Lung (tissue), 12 donors: Measurements from ENCODE around the gene TFF3. TPM values are rescaled to one million over a fixed set of nuclear protein-coding genes. Genes with fewer than 3 reads are reported as not detected.

Source experiments
- ATAC-seq: fragments of 200-7000 bp; cut with Tn5 transposase; one replicate; pipeline ENCODE4 v1.9.1; 2020; ENCODE audit warnings: moderate number of reproducible peaks; ENCODE audit not compliant: insufficient read depth, low FRiP score
- DNase-seq, 3 donors: peaks; one replicate each; pipeline ENCODE4 v3.0.0-alpha.2; 2013 to 2017
- H3K27ac ChIP-seq, 2 donors: one replicate each; pipeline ENCODE4 v1.5.1; 2013; ENCODE audit warnings: mild to moderate bottlenecking in 2 of 2, moderate library complexity in 2 of 2, control low read depth in 1 of 2, inconsistent platforms in 1 of 2, low read depth in 1 of 2, low read length in 1 of 2
- H3K27me3 ChIP-seq, 3 donors: one replicate each; pipeline ENCODE4 v1.5.1; 2013; ENCODE audit warnings: low read length in 2 of 3; ENCODE audit not compliant: control insufficient read depth in 3 of 3, insufficient read depth in 3 of 3
- H3K36me3 ChIP-seq, 4 donors: one replicate each; pipeline ENCODE4 v1.5.1; 2013; ENCODE audit warnings: low read length in 4 of 4, mild to moderate bottlenecking in 1 of 4, moderate library complexity in 1 of 4; ENCODE audit not compliant: control insufficient read depth in 4 of 4, insufficient read depth in 4 of 4
- H3K4me1 ChIP-seq, 5 donors: one replicate each; pipeline ENCODE4 v1.5.1; 2013; ENCODE audit warnings: low read length in 5 of 5, mild to moderate bottlenecking in 2 of 5, moderate library complexity in 1 of 5; ENCODE audit not compliant: control insufficient read depth in 5 of 5, insufficient read depth in 5 of 5
- H3K4me3 ChIP-seq: one replicate; pipeline ENCODE4 v1.5.1; 2013; ENCODE audit warnings: mild to moderate bottlenecking, control low read depth, moderate library complexity
- H3K9ac ChIP-seq, 2 donors: one replicate each; pipeline ENCODE4 v1.5.1; 2013; ENCODE audit warnings: low read length in 2 of 2, control low read depth in 1 of 2; ENCODE audit not compliant: insufficient read depth in 1 of 2
- H3K9me3 ChIP-seq, 4 donors: one replicate each; pipeline ENCODE4 v1.5.1; 2013; ENCODE audit warnings: low read length in 3 of 4, mild to moderate bottlenecking in 1 of 4, moderate library complexity in 1 of 4; ENCODE audit not compliant: control insufficient read depth in 4 of 4, insufficient read depth in 3 of 4
- CTCF ChIP-seq: IDR thresholded peaks from 2 replicates; pipeline ENCODE4 v1.5.1; 2012; ENCODE audit warnings: mild to moderate bottlenecking; ENCODE audit errors: control extremely low read depth, extremely low read depth
- WGBS, 2 donors: extraction: QIAGEN DNeasy Blood & Tissue Kit; methylation state at CpG; one replicate each; pipeline ENCODE4 v1.1.7; 2013; 5-methylcytosine and 5-hydroxymethylcytosine counted together
- polyA plus RNA-seq, 2 donors: library from polyadenylated mRNA; stranded (reverse); fragments of 200-250 nt; gene quantifications; one replicate each; pipeline ENCODE4 v1.2.1, GENCODE V29; 2013
- total RNA-seq, 2 donors: library from RNA; depleted of rRNA in 1 of 2; stranded (reverse); fragments of >200 nt in 1 of 2; gene quantifications; one replicate each; pipeline ENCODE4 v1.2.1, GENCODE V29; 2014 to 2021
- donor health status: control.
- donor health status: control.
- donor health status: Bipolar disorder and iron deficiency.
- donor health status: healthy.
- donor health status: DM: yes; HTN: yes; CAD: no.

The TFF3 gene
- total and polyA plus RNA-seq, 4 donors: 23.9 to 54.0 (median 34.3) TPM

- 93 to 94% methylated on average over 2 of the region's 2 CpGs for whole genome bisulfite sequencing, 2 donors
- no peaks in the 10 kb centered on the region for H3K36me3 ChIP-seq
- TF ChIP-seq CTCF: no peak
- H3K27me3 ChIP-seq: peaks cover 0 to 3% (median 0%) of the 10 kb centered on the region in 3 donors
- no peaks in the 10 kb centered on the region for H3K4me1 ChIP-seq
- peaks cover 0 to 15% (median 2%) of the 10 kb centered on the region in 4 donors for H3K9me3 ChIP-seq
- H3K9ac ChIP-seq: no peak overlapping the region
- ATAC-seq (no peak), DNase-seq (no peak)
- no peak overlapping the region for H3K4me3 ChIP-seq
- H3K27ac ChIP-seq: no peak overlapping the region
Observed at GRCh38 chr21:42356046-42356445, 40.8 kb upstream of the TFF3 start.

GRCh38 chr21:42353623-42354022 is 38.4 kb upstream of the TFF3 start:
- Histone ChIP-seq H3K9me3 (peaks cover 0 to 8% (median 0%) of the 10 kb centered on the region in 4 donors), H3K9ac (no peak overlapping the region), H3K36me3 (no peaks in the 10 kb centered on the region), H3K27ac (no peak overlapping the region), H3K4me3 (no peak overlapping the region), H3K4me1 (no peaks in the 10 kb centered on the region), H3K27me3 (peaks cover 0 to 3% (median 0%) of the 10 kb centered on the region in 3 donors)
- DNase-seq (no peak), ATAC-seq (no peak)
- no peak for TF ChIP-seq CTCF
- WGBS, 2 donors: 88 to 90% methylated on average over 5 of the region's 5 CpGs

- DNase-seq: no peak
- no peak for ATAC-seq
- Histone ChIP-seq H3K9ac (no peak overlapping the region), H3K9me3 (peaks cover 0 to 8% (median 0%) of the 10 kb centered on the region in 4 donors), H3K27me3 (peaks cover 0 to 3% (median 0%) of the 10 kb centered on the region in 3 donors), H3K4me1 (no peaks in the 10 kb centered on the region), H3K4me3 (no peak overlapping the region), H3K27ac (no peak overlapping the region), H3K36me3 (no peaks in the 10 kb centered on the region)
- 88 to 91% methylated on average over 14 of the region's 14 CpGs for WGBS, 2 donors
- no peak for TF ChIP-seq CTCF
Observed at GRCh38 chr21:42352441-42353095, 37.4 kb upstream of the TFF3 start.
